Measurements from ENCODE around the gene SLC37A4.
"Not testable (repeated sequence)": the region's sequence is repeated elsewhere in the genome, so short reads cannot be mapped to it uniquely, and the experiment has no call there.

DNA sequence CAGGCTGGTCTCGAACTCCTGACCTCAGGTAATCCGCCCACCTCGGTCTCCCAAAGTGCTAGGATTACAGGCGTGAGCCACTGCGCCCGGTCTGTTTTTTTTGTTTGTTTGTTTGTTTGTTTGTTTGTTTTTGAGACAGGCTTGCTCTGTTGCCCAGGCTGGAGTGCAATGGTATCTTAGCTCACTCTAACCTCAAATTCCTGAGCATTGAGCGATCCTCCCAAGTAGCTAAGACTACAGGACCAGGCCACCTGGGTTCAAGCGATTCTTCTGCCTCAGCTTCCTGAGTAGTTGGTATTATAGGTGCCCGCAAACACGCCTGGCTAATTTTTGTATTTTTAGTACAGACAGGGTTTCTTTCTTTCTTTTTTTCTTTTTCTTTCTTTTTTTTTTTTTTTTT is 2.7 kb upstream of the SLC37A4 start:
- TF ChIP-seq, protein P1, sequence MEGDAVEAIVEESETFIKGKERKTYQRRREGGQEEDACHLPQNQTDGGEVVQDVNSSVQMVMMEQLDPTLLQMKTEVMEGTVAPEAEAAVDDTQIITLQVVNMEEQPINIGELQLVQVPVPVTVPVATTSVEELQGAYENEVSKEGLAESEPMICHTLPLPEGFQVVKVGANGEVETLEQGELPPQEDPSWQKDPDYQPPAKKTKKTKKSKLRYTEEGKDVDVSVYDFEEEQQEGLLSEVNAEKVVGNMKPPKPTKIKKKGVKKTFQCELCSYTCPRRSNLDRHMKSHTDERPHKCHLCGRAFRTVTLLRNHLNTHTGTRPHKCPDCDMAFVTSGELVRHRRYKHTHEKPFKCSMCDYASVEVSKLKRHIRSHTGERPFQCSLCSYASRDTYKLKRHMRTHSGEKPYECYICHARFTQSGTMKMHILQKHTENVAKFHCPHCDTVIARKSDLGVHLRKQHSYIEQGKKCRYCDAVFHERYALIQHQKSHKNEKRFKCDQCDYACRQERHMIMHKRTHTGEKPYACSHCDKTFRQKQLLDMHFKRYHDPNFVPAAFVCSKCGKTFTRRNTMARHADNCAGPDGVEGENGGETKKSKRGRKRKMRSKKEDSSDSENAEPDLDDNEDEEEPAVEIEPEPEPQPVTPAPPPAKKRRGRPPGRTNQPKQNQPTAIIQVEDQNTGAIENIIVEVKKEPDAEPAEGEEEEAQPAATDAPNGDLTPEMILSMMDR (IDR thresholded peaks at IDR 0.05; ENCODE audit: control extremely low read depth in 1 of 3, insufficient read depth in 1 of 3, low read depth in 1 of 3, low read length in 3 of 3) = not testable (repeated sequence)
- TF ChIP-seq EZH2 (IDR thresholded peaks at IDR 0.05; ENCODE audit: low read depth, low read length, severe bottlenecking); SP2 (IDR thresholded peaks at IDR 0.05; ENCODE audit: low read length); RFX5 (IDR thresholded peaks at IDR 0.05; ENCODE audit: borderline replicate concordance, low read depth, low read length); SAP30 (IDR thresholded peaks at IDR 0.05; ENCODE audit: insufficient read depth, insufficient replicate concordance, low read length); BRCA1 (IDR thresholded peaks at IDR 0.05; ENCODE audit: low read depth, low read length); TAF1 (IDR thresholded peaks at IDR 0.05; ENCODE audit: low read depth, low read length); MAFK (IDR thresholded peaks at IDR 0.05; ENCODE audit: low read depth, low read length): not testable (repeated sequence)
